ENCODE data around the gene C15orf39.
A peak's percentile ranks its signal among the peaks of the same experiment; 100 is the strongest.
"Not testable (repeated sequence)": the region's sequence is repeated elsewhere in the genome, so short reads cannot be mapped to it uniquely, and the experiment has no call there.

The C15orf39 gene

GRCh38 chr15:75237316-75237982 is 35.8 kb downstream of the C15orf39 start:
- peak in 2 of 42 donors; percentile 1 to 22 for DNase-seq
- intact Hi-C loops (cut with DNase I) = no loop called here

GRCh38 chr15:75238150-75238549 is 36.5 kb downstream of the C15orf39 start:
- intact Hi-C loops (cut with DNase I) = no loop called here

GRCh38 chr15:75245741-75246140 is 44.1 kb downstream of the C15orf39 start:
- intact Hi-C loops (cut with DNase I) = not testable (repeated sequence)

More at GRCh38 chr15:75238150-75238549, 36.5 kb downstream of the C15orf39 start:
- DNase-seq = peak in 2 of 42 donors; percentile 2 to 13

GRCh38 chr15:75248991-75249390 is 47.3 kb downstream of the C15orf39 start:
- intact Hi-C loops (cut with DNase I) = not testable (repeated sequence)

More at GRCh38 chr15:75245741-75246140, 44.1 kb downstream of the C15orf39 start:
- peak in 2 of 42 donors; percentile 1 to 3 for DNase-seq

GRCh38 chr15:75249726-75250125 is 48.0 kb downstream of the C15orf39 start:
- DNase-seq = peak in 2 of 42 donors; percentile 0 to 6
- intact Hi-C loops (cut with DNase I) = no loop called here

More at GRCh38 chr15:75248991-75249390, 47.3 kb downstream of the C15orf39 start:
- DNase-seq = peak in 2 of 42 donors; percentile 5 to 14

- intact Hi-C loops (cut with DNase I) = not testable (repeated sequence)
- DNase-seq = peak in 1 of 42 donors; percentile 7
These were observed 49.7 kb downstream of the C15orf39 start for GRCh38 chr15:75251343-75251742.

- intact Hi-C loops (cut with DNase I); DNase-seq: not testable (repeated sequence)
These were observed 50.6 kb downstream of the C15orf39 start for GRCh38 chr15:75252285-75252684.

- intact Hi-C loops (cut with DNase I) = not testable (repeated sequence)
These were observed 56.4 kb downstream of the C15orf39 start, which contains the start of gene GOLGA6C for GRCh38 chr15:75258034-75258433. GOLGA6C (plus strand) TSS chr15:75258334; CDS start chr15:75258599, 265 bp downstream.

GRCh38 chr15:75258620-75259343 is 57.1 kb downstream of the C15orf39 start:
- intact Hi-C loops (cut with DNase I); DNase-seq: not testable (repeated sequence)

More at GRCh38 chr15:75258034-75258433, 56.4 kb downstream of the C15orf39 start, which contains the start of gene GOLGA6C:
- not testable (repeated sequence) for DNase-seq

GRCh38 chr15:75259873-75260272 is 58.2 kb downstream of the C15orf39 start:
- DNase-seq; intact Hi-C loops (cut with DNase I): not testable (repeated sequence)
